HAP-1 (cell line): Measurements from ENCODE around the gene FAM161A.
"Not testable (repeated sequence)": the region's sequence is repeated elsewhere in the genome, so short reads cannot be mapped to it uniquely, and the experiment has no call there.

Source experiments
- DNase-seq, 2 experiments: peaks; one replicate each; pipeline ENCODE4 v3.0.0-alpha.2; 2016 to 2020; ENCODE audit warnings: low spot score in 2 of 2
- H3K27me3 ChIP-seq: fragments of 250-450 bp; sonication (Bioruptor Pico); 2 replicates; pipeline ENCODE4 v1.5.1; 2020; ENCODE audit warnings: low read depth, mild to moderate bottlenecking, moderate library complexity
- H3K36me3 ChIP-seq: fragments of 250-450 bp; sonication (Bioruptor Pico); replicated peaks from 2 replicates; pipeline ENCODE4 v1.5.1; 2020; ENCODE audit warnings: mild to moderate bottlenecking
- H3K4me1 ChIP-seq: fragments of 250-450 bp; sonication (Bioruptor Pico); 2 replicates; pipeline ENCODE4 v1.5.1; 2020; ENCODE audit warnings: mild to moderate bottlenecking
- H3K4me3 ChIP-seq: fragments of 250-450 bp; sonication (Bioruptor Pico); 2 replicates; pipeline ENCODE4 v1.5.1; 2020; ENCODE audit warnings: mild to moderate bottlenecking, moderate library complexity
- H3K9me3 ChIP-seq: fragments of 250-450 bp; sonication (Bioruptor Pico); 2 replicates; pipeline ENCODE4 v1.5.1; 2020; ENCODE audit warnings: mild to moderate bottlenecking, moderate library complexity
- in situ Hi-C: fragments of 300-500 bp; cut with MboI; formaldehyde crosslinking; loops from 3 replicates; pipeline ENCODE4 v1.14.3; 2020; ENCODE audit warnings: low sequenced_read_pairs, inconsistent platforms, mixed read lengths

FAM161A gene

GRCh38 chr2:61816480-61817355, 37.1 kb downstream of the FAM161A start:
- H3K4me3 ChIP-seq: no peak overlapping the region
- in situ Hi-C loops: no loop called here
- H3K4me1 ChIP-seq: no peaks in the 10 kb centered on the region
- H3K27me3 ChIP-seq: no peaks in the 10 kb centered on the region; the same call in 1 of the 2 replicates
- no peaks in the 10 kb centered on the region for H3K9me3 ChIP-seq
- no peaks in the 10 kb centered on the region for H3K36me3 ChIP-seq
- DNase-seq: no peak

GRCh38 chr2:61814539-61815160, 39.2 kb downstream of the FAM161A start:
- in situ Hi-C loops: no loop called here
- no peaks in the 10 kb centered on the region for H3K9me3 ChIP-seq
- H3K4me3 ChIP-seq: no peak overlapping the region
- no peaks in the 10 kb centered on the region for H3K4me1 ChIP-seq
- no peaks in the 10 kb centered on the region for H3K36me3 ChIP-seq
- no peaks in the 10 kb centered on the region; the same call in 1 of the 2 replicates for H3K27me3 ChIP-seq
- DNase-seq: no peak

- in situ Hi-C loops, H3K36me3 ChIP-seq, H3K27me3 ChIP-seq, DNase-seq, H3K4me3 ChIP-seq, H3K9me3 ChIP-seq, H3K4me1 ChIP-seq: not testable (repeated sequence)
Measured at GRCh38 chr2:61813314-61813713, 40.5 kb downstream of the FAM161A start.

- Histone ChIP-seq H3K9me3 (no peaks in the 10 kb centered on the region), H3K4me3 (no peak overlapping the region), H3K4me1 (no peaks in the 10 kb centered on the region), H3K36me3 (no peaks in the 10 kb centered on the region), H3K27me3 (no peaks in the 10 kb centered on the region)
- DNase-seq: no peak
- in situ Hi-C loops: no loop called here
Measured at GRCh38 chr2:61811821-61812220, 42.0 kb downstream of the FAM161A start.

GRCh38 chr2:61810203-61810602, 43.7 kb downstream of the FAM161A start:
- H3K4me3 ChIP-seq, H3K4me1 ChIP-seq, in situ Hi-C loops, H3K27me3 ChIP-seq, DNase-seq, H3K9me3 ChIP-seq, H3K36me3 ChIP-seq: not testable (repeated sequence)

- H3K4me1 ChIP-seq, in situ Hi-C loops, H3K4me3 ChIP-seq, H3K27me3 ChIP-seq, H3K9me3 ChIP-seq, DNase-seq, H3K36me3 ChIP-seq: not testable (repeated sequence)
Measured at GRCh38 chr2:61808693-61809092, 45.2 kb downstream of the FAM161A start.

GRCh38 chr2:61807036-61807757, 46.7 kb downstream of the FAM161A start:
- DNase-seq: no peak
- H3K4me3 ChIP-seq: no peak overlapping the region
- no peaks in the 10 kb centered on the region for H3K4me1 ChIP-seq
- no peaks in the 10 kb centered on the region for H3K36me3 ChIP-seq
- in situ Hi-C loops: no loop called here
- H3K27me3 ChIP-seq: no peaks in the 10 kb centered on the region
- H3K9me3 ChIP-seq: no peaks in the 10 kb centered on the region

- Histone ChIP-seq H3K4me1 (no peaks in the 10 kb centered on the region), H3K36me3 (no peaks in the 10 kb centered on the region), H3K27me3 (no peaks in the 10 kb centered on the region), H3K9me3 (no peaks in the 10 kb centered on the region), H3K4me3 (no peak overlapping the region)
- DNase-seq: no peak
- in situ Hi-C loops: no loop called here
Measured at GRCh38 chr2:61802548-61802947, 51.3 kb downstream of the FAM161A start.

GRCh38 chr2:61799099-61799498, 54.8 kb downstream of the FAM161A start:
- in situ Hi-C loops: no loop called here
- DNase-seq: no peak
- Histone ChIP-seq H3K36me3 (no peaks in the 10 kb centered on the region), H3K9me3 (no peaks in the 10 kb centered on the region), H3K27me3 (no peaks in the 10 kb centered on the region), H3K4me3 (no peak overlapping the region), H3K4me1 (no peaks in the 10 kb centered on the region)

GRCh38 chr2:61797446-61797845, 56.4 kb downstream of the FAM161A start:
- H3K4me3 ChIP-seq, H3K9me3 ChIP-seq, DNase-seq, H3K36me3 ChIP-seq, in situ Hi-C loops, H3K27me3 ChIP-seq, H3K4me1 ChIP-seq: not testable (repeated sequence)

GRCh38 chr2:61795408-61795807, 58.5 kb downstream of the FAM161A start:
- no peak for DNase-seq
- no peaks in the 10 kb centered on the region for H3K27me3 ChIP-seq
- H3K9me3 ChIP-seq: no peaks in the 10 kb centered on the region
- H3K4me1 ChIP-seq: peaks cover 6% of the 10 kb centered on the region
- no peaks in the 10 kb centered on the region for H3K36me3 ChIP-seq
- in situ Hi-C loops: no loop called here
- H3K4me3 ChIP-seq: no peak overlapping the region

- no peaks in the 10 kb centered on the region for H3K36me3 ChIP-seq
- no peaks in the 10 kb centered on the region for H3K9me3 ChIP-seq
- peaks cover 10% of the 10 kb centered on the region for H3K4me1 ChIP-seq
- no peak overlapping the region for H3K4me3 ChIP-seq
- DNase-seq: peak; percentile 72 to 84
- in situ Hi-C loops: no loop called here
- no peaks in the 10 kb centered on the region for H3K27me3 ChIP-seq
Measured at GRCh38 chr2:61793389-61793836, 60.4 kb downstream of the FAM161A start.

- Histone ChIP-seq H3K4me3 (no peak overlapping the region), H3K36me3 (no peaks in the 10 kb centered on the region), H3K9me3 (no peaks in the 10 kb centered on the region), H3K27me3 (no peaks in the 10 kb centered on the region), H3K4me1 (peaks cover 10% of the 10 kb centered on the region)
- in situ Hi-C loops: no loop called here
- DNase-seq: no peak
Measured at GRCh38 chr2:61792355-61792890, 61.4 kb downstream of the FAM161A start.
